Measurements from ENCODE around the gene MKS1.
A peak's percentile ranks its signal among the peaks of the same experiment; 100 is the strongest.

The MKS1 gene

GRCh38 chr17:58219007-58219788 is at the start of gene MKS1:
MKS1 (minus strand) TSS chr17:58219255; CDS start chr17:58219230, 25 bp downstream.
- H3K36me3 Mint-ChIP-seq (ENCODE audit: low read depth), result peaks cover 5% of the 10 kb centered on the region
- H3K9me3 Mint-ChIP-seq, result no peaks in the 10 kb centered on the region
- H3K4me3 Mint-ChIP-seq, result peak within 1 kb of the TSS; percentile 94
- peaks cover 4% of the 10 kb centered on the region for H3K27me3 Mint-ChIP-seq
- H3K27ac Mint-ChIP-seq, result peak within 1 kb of the TSS; percentile 94
- peaks cover 25% of the 10 kb centered on the region for H3K4me1 Mint-ChIP-seq (ENCODE audit: low read depth)

- no peaks in the 10 kb centered on the region for H3K4me1 Mint-ChIP-seq (ENCODE audit: low read depth)
- H3K27ac Mint-ChIP-seq, result no peak overlapping the region
- no peaks in the 10 kb centered on the region for H3K36me3 Mint-ChIP-seq (ENCODE audit: low read depth)
These were observed 49.3 kb upstream of the MKS1 start for GRCh38 chr17:58268326-58268725.

GRCh38 chr17:58267347-58268324 is 48.6 kb upstream of the MKS1 start:
- Mint-ChIP-seq H3K36me3 (ENCODE audit: low read depth) (no peaks in the 10 kb centered on the region), H3K4me1 (ENCODE audit: low read depth) (no peaks in the 10 kb centered on the region), H3K27ac (no peak overlapping the region), H3K27me3 (peaks cover 39% of the 10 kb centered on the region), H3K4me3 (no peak overlapping the region), H3K9me3 (no peaks in the 10 kb centered on the region)

More at GRCh38 chr17:58268326-58268725, 49.3 kb upstream of the MKS1 start:
- H3K27me3 Mint-ChIP-seq, result peaks cover 32% of the 10 kb centered on the region
- H3K9me3 Mint-ChIP-seq, result no peaks in the 10 kb centered on the region
- H3K4me3 Mint-ChIP-seq, result no peak overlapping the region

DNA sequence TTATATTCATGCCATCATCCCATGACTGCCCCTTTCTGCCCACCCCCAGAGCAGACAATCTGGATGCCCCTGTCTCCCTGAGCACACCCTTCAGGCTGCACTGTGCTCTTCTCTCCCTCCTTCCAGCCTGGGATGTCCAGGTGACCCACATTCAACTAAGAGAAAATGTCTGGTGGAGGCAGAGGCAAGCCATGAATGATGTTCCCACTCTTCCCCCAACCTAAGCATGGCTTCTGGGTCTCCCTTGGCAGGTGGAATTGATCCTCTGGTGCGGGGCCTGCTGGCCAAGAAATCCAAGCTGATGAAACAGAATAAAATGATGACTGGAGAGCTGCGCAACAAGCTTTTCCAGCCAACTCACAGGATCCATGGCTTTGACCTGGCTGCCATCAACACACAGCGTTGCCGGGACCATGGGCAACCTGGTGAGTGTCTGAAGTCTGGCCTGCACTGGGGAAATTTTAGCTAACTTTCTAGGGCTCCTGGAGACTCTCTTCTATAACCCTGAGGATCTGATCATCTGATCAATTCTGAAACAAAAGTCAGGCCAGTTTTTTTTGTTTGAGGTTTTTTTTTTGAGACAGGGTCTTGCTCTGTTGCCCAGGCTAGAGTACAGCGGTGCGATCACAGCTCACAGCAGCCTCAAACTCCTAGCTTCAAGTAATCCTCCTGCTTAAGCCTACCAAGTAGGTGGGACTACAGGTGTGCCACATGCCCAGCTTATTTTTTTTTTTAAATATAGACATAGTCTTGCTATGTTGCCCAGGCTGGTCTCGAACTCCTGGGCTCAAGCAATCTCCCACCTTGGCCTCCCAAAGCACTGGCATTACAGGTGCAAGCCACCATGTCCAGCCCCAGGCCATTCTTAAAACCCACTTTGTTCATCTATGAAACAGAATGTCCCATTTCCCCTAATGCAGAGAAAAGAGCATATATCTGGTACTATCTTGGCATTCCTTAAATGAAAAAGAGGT is 47.1 kb upstream of the MKS1 start:
- Mint-ChIP-seq H3K36me3 (ENCODE audit: low read depth) (no peaks in the 10 kb centered on the region), H3K4me3 (no peak overlapping the region), H3K4me1 (ENCODE audit: low read depth) (no peaks in the 10 kb centered on the region), H3K27me3 (peaks cover 50% of the 10 kb centered on the region), H3K9me3 (no peaks in the 10 kb centered on the region), H3K27ac (no peak overlapping the region)

GRCh38 chr17:58265271-58265670 is 46.2 kb upstream of the MKS1 start:
- H3K27me3 Mint-ChIP-seq, result peaks cover 59% of the 10 kb centered on the region
- H3K27ac Mint-ChIP-seq, result no peak overlapping the region
- H3K9me3 Mint-ChIP-seq, result no peaks in the 10 kb centered on the region
- no peaks in the 10 kb centered on the region for H3K36me3 Mint-ChIP-seq (ENCODE audit: low read depth)
- no peak overlapping the region for H3K4me3 Mint-ChIP-seq
- no peaks in the 10 kb centered on the region for H3K4me1 Mint-ChIP-seq (ENCODE audit: low read depth)

- Mint-ChIP-seq H3K4me1 (ENCODE audit: low read depth) (no peaks in the 10 kb centered on the region), H3K4me3 (no peak overlapping the region), H3K36me3 (ENCODE audit: low read depth) (no peaks in the 10 kb centered on the region), H3K9me3 (no peaks in the 10 kb centered on the region), H3K27ac (no peak overlapping the region), H3K27me3 (peaks cover 61% of the 10 kb centered on the region)
These were observed 45.5 kb upstream of the MKS1 start for GRCh38 chr17:58264407-58265103.

GRCh38 chr17:58263773-58264172 is 44.7 kb upstream of the MKS1 start:
- no peaks in the 10 kb centered on the region for H3K36me3 Mint-ChIP-seq (ENCODE audit: low read depth)
- peaks cover 65% of the 10 kb centered on the region for H3K27me3 Mint-ChIP-seq
- no peak overlapping the region for H3K27ac Mint-ChIP-seq
- H3K4me3 Mint-ChIP-seq, result no peak overlapping the region
- H3K9me3 Mint-ChIP-seq, result no peaks in the 10 kb centered on the region
- H3K4me1 Mint-ChIP-seq (ENCODE audit: low read depth), result no peaks in the 10 kb centered on the region

- Mint-ChIP-seq H3K27ac (no peak overlapping the region), H3K27me3 (peaks cover 80% of the 10 kb centered on the region), H3K4me3 (no peak overlapping the region), H3K9me3 (no peaks in the 10 kb centered on the region), H3K4me1 (ENCODE audit: low read depth) (no peaks in the 10 kb centered on the region), H3K36me3 (ENCODE audit: low read depth) (no peaks in the 10 kb centered on the region)
These were observed 43.1 kb upstream of the MKS1 start for GRCh38 chr17:58262149-58262548.

- Mint-ChIP-seq H3K36me3 (ENCODE audit: low read depth) (no peaks in the 10 kb centered on the region), H3K4me3 (no peak overlapping the region), H3K9me3 (no peaks in the 10 kb centered on the region), H3K27me3 (peaks cover 40% of the 10 kb centered on the region), H3K4me1 (ENCODE audit: low read depth) (peaks cover 3% of the 10 kb centered on the region), H3K27ac (no peak overlapping the region)
These were observed 35.7 kb upstream of the MKS1 start for GRCh38 chr17:58254803-58255202.

DNA sequence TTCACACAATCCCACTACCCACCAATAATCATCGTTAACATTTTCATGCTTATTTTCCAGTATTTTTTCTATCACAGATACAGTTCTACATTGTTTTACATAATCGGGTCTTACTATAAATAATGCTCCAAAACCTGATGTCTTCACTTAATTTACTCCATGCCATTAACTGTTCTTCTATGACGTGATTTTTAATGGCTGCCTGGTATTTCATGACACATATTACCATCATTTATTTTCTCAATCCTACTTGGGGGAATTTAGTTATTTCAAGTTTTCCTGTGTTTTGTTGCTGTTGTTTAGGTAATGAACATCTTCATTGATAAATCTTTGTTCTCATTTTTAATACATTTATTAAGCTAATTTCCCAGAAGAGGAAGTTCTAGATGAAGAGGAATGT is 34.0 kb upstream of the MKS1 start:
- Mint-ChIP-seq H3K36me3 (ENCODE audit: low read depth) (no peaks in the 10 kb centered on the region), H3K9me3 (no peaks in the 10 kb centered on the region), H3K27ac (no peak overlapping the region), H3K4me1 (ENCODE audit: low read depth) (peaks cover 13% of the 10 kb centered on the region), H3K27me3 (peaks cover 34% of the 10 kb centered on the region), H3K4me3 (no peak overlapping the region)

DNA sequence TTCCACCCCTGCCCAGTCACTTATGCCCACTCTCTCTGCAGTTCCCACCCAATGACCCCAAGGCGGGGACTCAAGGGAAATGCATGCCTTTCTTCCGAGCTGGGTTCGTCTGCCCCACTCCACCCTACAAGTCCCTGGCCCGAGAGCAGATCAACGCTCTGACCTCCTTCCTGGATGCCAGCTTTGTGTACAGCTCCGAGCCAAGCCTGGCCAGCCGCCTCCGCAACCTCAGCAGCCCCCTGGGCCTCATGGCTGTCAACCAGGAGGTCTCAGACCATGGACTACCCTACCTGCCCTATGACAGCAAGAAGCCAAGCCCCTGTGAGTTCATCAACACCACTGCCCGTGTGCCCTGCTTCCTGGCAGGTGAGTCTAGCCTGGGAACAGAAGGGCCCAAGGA is 33.1 kb upstream of the MKS1 start:
- peaks cover 20% of the 10 kb centered on the region for H3K4me1 Mint-ChIP-seq (ENCODE audit: low read depth)
- no peaks in the 10 kb centered on the region for H3K36me3 Mint-ChIP-seq (ENCODE audit: low read depth)
- no peaks in the 10 kb centered on the region for H3K9me3 Mint-ChIP-seq
- H3K27me3 Mint-ChIP-seq, result peaks cover 25% of the 10 kb centered on the region
- no peak overlapping the region for H3K4me3 Mint-ChIP-seq
- no peak overlapping the region for H3K27ac Mint-ChIP-seq

GRCh38 chr17:58250344-58251011 is 31.4 kb upstream of the MKS1 start:
- H3K27me3 Mint-ChIP-seq, result peaks cover 27% of the 10 kb centered on the region
- no peaks in the 10 kb centered on the region for H3K36me3 Mint-ChIP-seq (ENCODE audit: low read depth)
- H3K9me3 Mint-ChIP-seq, result no peaks in the 10 kb centered on the region
- H3K27ac Mint-ChIP-seq, result no peak overlapping the region
- no peak overlapping the region for H3K4me3 Mint-ChIP-seq
- peaks cover 20% of the 10 kb centered on the region for H3K4me1 Mint-ChIP-seq (ENCODE audit: low read depth)

GRCh38 chr17:58249270-58250133 is 30.4 kb upstream of the MKS1 start:
- Mint-ChIP-seq H3K9me3 (no peaks in the 10 kb centered on the region), H3K36me3 (ENCODE audit: low read depth) (no peaks in the 10 kb centered on the region), H3K4me3 (peak overlapping the region; percentile 68), H3K27me3 (peaks cover 24% of the 10 kb centered on the region), H3K27ac (peak overlapping the region; percentile 36), H3K4me1 (ENCODE audit: low read depth) (peaks cover 20% of the 10 kb centered on the region)
